Central memory CD8-positive, alpha-beta T cell (primary cell): Measurements from ENCODE around the gene SLC31A2.

Experiments used
- ATAC-seq: fragments of 150-1000 bp; cut with Tn5 transposase; replicated peaks from 2 replicates; pipeline ENCODE4 v1.10.0; 2022; ENCODE audit warnings: mild to moderate bottlenecking, moderate FRiP score, moderate number of reproducible peaks; ENCODE audit not compliant: poor library complexity, severe bottlenecking; ENCODE audit errors: extremely low read depth
- DNase-seq, 2 donors: peaks; one replicate each; pipeline ENCODE4 v3.0.0; 2021; ENCODE audit warnings: low spot score in 2 of 2
- H3K27ac Mint-ChIP-seq: one replicate; pipeline ENCODE4 v1.8.0; 2022; ENCODE audit warnings: low read depth, mild to moderate bottlenecking, moderate library complexity, mixed read lengths
- H3K27me3 Mint-ChIP-seq: one replicate; pipeline ENCODE4 v1.8.0; 2022; ENCODE audit warnings: mixed read lengths
- H3K36me3 Mint-ChIP-seq: one replicate; pipeline ENCODE4 v1.8.0; 2022; ENCODE audit warnings: mild to moderate bottlenecking, moderate library complexity, mixed read lengths; ENCODE audit not compliant: insufficient read depth
- H3K4me1 Mint-ChIP-seq: one replicate; pipeline ENCODE4 v1.8.0; 2022; ENCODE audit warnings: mixed read lengths
- H3K4me3 Mint-ChIP-seq: one replicate; pipeline ENCODE4 v1.8.0; 2022; ENCODE audit warnings: mild to moderate bottlenecking, moderate library complexity, mixed read lengths
- H3K9me3 Mint-ChIP-seq: one replicate; pipeline ENCODE4 v1.8.0; 2022; ENCODE audit warnings: mixed read lengths

The SLC31A2 gene

GRCh38 chr9:113155911-113156588 is 5.2 kb downstream of the SLC31A2 start:
- peaks cover 29% of the 10 kb centered on the region for H3K4me1 Mint-ChIP-seq
- DNase-seq (peak in 1 of 2 donors; percentile 15), ATAC-seq (peak; percentile 55)
- H3K4me3 Mint-ChIP-seq, result peak overlapping the region; percentile 4
- H3K9me3 Mint-ChIP-seq, result no peaks in the 10 kb centered on the region
- no peaks in the 10 kb centered on the region for H3K27me3 Mint-ChIP-seq
- H3K36me3 Mint-ChIP-seq, result peaks cover 10% of the 10 kb centered on the region
- H3K27ac Mint-ChIP-seq, result peak overlapping the region; percentile 52

GRCh38 chr9:113156880-113157279 is 6.1 kb downstream of the SLC31A2 start:
- no peaks in the 10 kb centered on the region for H3K27me3 Mint-ChIP-seq
- no peaks in the 10 kb centered on the region for H3K9me3 Mint-ChIP-seq
- DNase-seq (no peak), ATAC-seq (no peak)
- no peak overlapping the region for H3K4me3 Mint-ChIP-seq
- H3K36me3 Mint-ChIP-seq, result peaks cover 10% of the 10 kb centered on the region
- no peak overlapping the region for H3K27ac Mint-ChIP-seq
- peaks cover 25% of the 10 kb centered on the region for H3K4me1 Mint-ChIP-seq

GRCh38 chr9:113158446-113158845 is 7.6 kb downstream of the SLC31A2 start:
- DNase-seq, result no peak
- H3K4me1 Mint-ChIP-seq, result peaks cover 16% of the 10 kb centered on the region
- peaks cover 14% of the 10 kb centered on the region for H3K36me3 Mint-ChIP-seq
- H3K27ac Mint-ChIP-seq, result no peak overlapping the region
- no peaks in the 10 kb centered on the region for H3K9me3 Mint-ChIP-seq
- H3K4me3 Mint-ChIP-seq, result no peak overlapping the region
- no peak for ATAC-seq
- H3K27me3 Mint-ChIP-seq, result no peaks in the 10 kb centered on the region

GRCh38 chr9:113160571-113160970 is 9.8 kb downstream of the SLC31A2 start:
- Mint-ChIP-seq H3K36me3 (peaks cover 21% of the 10 kb centered on the region), H3K9me3 (no peaks in the 10 kb centered on the region), H3K27ac (no peak overlapping the region), H3K4me3 (no peak overlapping the region), H3K4me1 (peaks cover 8% of the 10 kb centered on the region), H3K27me3 (no peaks in the 10 kb centered on the region)
- ATAC-seq (no peak), DNase-seq (no peak)

GRCh38 chr9:113163001-113163400 is 12.2 kb downstream of the SLC31A2 start:
- Mint-ChIP-seq H3K36me3 (peaks cover 33% of the 10 kb centered on the region), H3K27ac (no peak overlapping the region), H3K4me1 (no peaks in the 10 kb centered on the region), H3K4me3 (no peak overlapping the region), H3K9me3 (no peaks in the 10 kb centered on the region), H3K27me3 (no peaks in the 10 kb centered on the region)
- no peak for ATAC-seq
- DNase-seq, result no peak

- Mint-ChIP-seq H3K9me3 (no peaks in the 10 kb centered on the region), H3K27ac (no peak overlapping the region), H3K36me3 (peaks cover 41% of the 10 kb centered on the region), H3K27me3 (no peaks in the 10 kb centered on the region), H3K4me1 (no peaks in the 10 kb centered on the region), H3K4me3 (no peak overlapping the region)
- ATAC-seq (no peak), DNase-seq (no peak)
Measured at GRCh38 chr9:113164536-113165300, 13.9 kb downstream of the SLC31A2 start.

- no peak overlapping the region for H3K4me3 Mint-ChIP-seq
- no peaks in the 10 kb centered on the region for H3K9me3 Mint-ChIP-seq
- no peak for DNase-seq
- H3K4me1 Mint-ChIP-seq, result no peaks in the 10 kb centered on the region
- peaks cover 48% of the 10 kb centered on the region for H3K36me3 Mint-ChIP-seq
- ATAC-seq, result no peak
- H3K27me3 Mint-ChIP-seq, result no peaks in the 10 kb centered on the region
- no peak overlapping the region for H3K27ac Mint-ChIP-seq
Measured at GRCh38 chr9:113166039-113166438, 15.2 kb downstream of the SLC31A2 start.

GRCh38 chr9:113168809-113169208 is 18.0 kb downstream of the SLC31A2 start:
- DNase-seq, result no peak
- Mint-ChIP-seq H3K27me3 (no peaks in the 10 kb centered on the region), H3K4me1 (no peaks in the 10 kb centered on the region), H3K4me3 (no peak overlapping the region), H3K27ac (no peak overlapping the region), H3K9me3 (peaks cover 6% of the 10 kb centered on the region), H3K36me3 (peaks cover 65% of the 10 kb centered on the region)
- no peak for ATAC-seq

GRCh38 chr9:113173341-113173740 is 22.5 kb downstream of the SLC31A2 start:
- Mint-ChIP-seq H3K9me3 (peaks cover 6% of the 10 kb centered on the region), H3K4me1 (no peaks in the 10 kb centered on the region), H3K27me3 (no peaks in the 10 kb centered on the region), H3K4me3 (no peak overlapping the region), H3K27ac (no peak overlapping the region), H3K36me3 (peaks cover 76% of the 10 kb centered on the region)
- ATAC-seq, result no peak
- DNase-seq, result no peak

GRCh38 chr9:113176803-113177202 is 26.0 kb downstream of the SLC31A2 start:
- DNase-seq, result no peak
- H3K27me3 Mint-ChIP-seq, result no peaks in the 10 kb centered on the region
- no peaks in the 10 kb centered on the region for H3K4me1 Mint-ChIP-seq
- no peak for ATAC-seq
- peaks cover 70% of the 10 kb centered on the region for H3K36me3 Mint-ChIP-seq
- H3K9me3 Mint-ChIP-seq, result peaks cover 6% of the 10 kb centered on the region
- H3K4me3 Mint-ChIP-seq, result no peak overlapping the region
- no peak overlapping the region for H3K27ac Mint-ChIP-seq

- no peak overlapping the region for H3K27ac Mint-ChIP-seq
- ATAC-seq (no peak), DNase-seq (no peak)
- H3K36me3 Mint-ChIP-seq, result peaks cover 70% of the 10 kb centered on the region
- no peaks in the 10 kb centered on the region for H3K4me1 Mint-ChIP-seq
- H3K4me3 Mint-ChIP-seq, result no peak overlapping the region
- no peaks in the 10 kb centered on the region for H3K27me3 Mint-ChIP-seq
- H3K9me3 Mint-ChIP-seq, result peaks cover 6% of the 10 kb centered on the region
Measured at GRCh38 chr9:113177251-113177650, 26.4 kb downstream of the SLC31A2 start.

GRCh38 chr9:113178087-113178486 is 27.3 kb downstream of the SLC31A2 start:
- no peak for ATAC-seq
- Mint-ChIP-seq H3K4me3 (no peak overlapping the region), H3K4me1 (no peaks in the 10 kb centered on the region), H3K36me3 (peaks cover 66% of the 10 kb centered on the region), H3K27ac (peak overlapping the region; percentile 4), H3K9me3 (peaks cover 1% of the 10 kb centered on the region), H3K27me3 (no peaks in the 10 kb centered on the region)
- no peak for DNase-seq

- ATAC-seq (no peak), DNase-seq (no peak)
- Mint-ChIP-seq H3K27me3 (no peaks in the 10 kb centered on the region), H3K9me3 (no peaks in the 10 kb centered on the region), H3K27ac (peak overlapping the region; percentile 2), H3K4me1 (no peaks in the 10 kb centered on the region), H3K4me3 (no peak overlapping the region), H3K36me3 (peaks cover 68% of the 10 kb centered on the region)
Measured at GRCh38 chr9:113179839-113180238, 29.0 kb downstream of the SLC31A2 start.
